NCI-H1105 treated with DMSO at 0.1 percent for 48 hours (cell line): ENCODE data around the gene UGDH.

Experiments
- DNase-seq: peaks from one replicate; lab custom pipeline; 2025; lab: John Stamatoyannopoulos, UW

UGDH gene

DNA sequence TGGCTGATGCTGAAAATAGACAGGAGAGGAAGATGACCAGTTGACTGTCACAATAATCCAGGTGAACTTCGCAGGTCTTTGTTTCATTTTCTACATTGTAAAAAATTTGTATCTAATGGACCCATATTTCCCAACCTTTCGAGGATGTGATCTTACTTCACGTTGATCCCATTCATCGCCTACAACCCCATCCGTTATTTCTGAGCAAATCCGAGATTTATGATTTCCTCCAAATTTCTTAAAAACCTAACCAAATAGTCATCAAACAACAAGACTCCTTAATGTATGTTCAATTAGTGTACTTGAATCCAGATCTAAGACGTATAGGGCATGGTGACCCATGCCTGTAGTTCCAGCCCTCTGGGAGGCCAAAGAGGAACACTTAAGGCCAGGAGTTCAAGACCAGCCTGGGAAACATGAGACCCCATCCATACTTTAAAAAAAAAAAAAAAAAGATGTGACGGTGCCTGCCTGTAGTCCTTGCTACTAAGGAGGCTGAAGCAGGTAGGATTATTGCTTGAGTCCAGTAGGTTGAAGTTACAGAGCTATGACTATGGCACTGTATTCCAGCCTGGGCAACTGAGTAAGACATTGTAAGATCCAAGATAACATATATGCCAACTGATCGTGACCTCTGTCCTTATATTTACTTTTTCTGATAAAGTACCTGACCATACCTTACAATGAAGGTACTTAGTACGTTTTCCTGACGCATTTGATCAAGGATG, 74.2 kb downstream of the UGDH start:
- no peak for DNase-seq

DNA sequence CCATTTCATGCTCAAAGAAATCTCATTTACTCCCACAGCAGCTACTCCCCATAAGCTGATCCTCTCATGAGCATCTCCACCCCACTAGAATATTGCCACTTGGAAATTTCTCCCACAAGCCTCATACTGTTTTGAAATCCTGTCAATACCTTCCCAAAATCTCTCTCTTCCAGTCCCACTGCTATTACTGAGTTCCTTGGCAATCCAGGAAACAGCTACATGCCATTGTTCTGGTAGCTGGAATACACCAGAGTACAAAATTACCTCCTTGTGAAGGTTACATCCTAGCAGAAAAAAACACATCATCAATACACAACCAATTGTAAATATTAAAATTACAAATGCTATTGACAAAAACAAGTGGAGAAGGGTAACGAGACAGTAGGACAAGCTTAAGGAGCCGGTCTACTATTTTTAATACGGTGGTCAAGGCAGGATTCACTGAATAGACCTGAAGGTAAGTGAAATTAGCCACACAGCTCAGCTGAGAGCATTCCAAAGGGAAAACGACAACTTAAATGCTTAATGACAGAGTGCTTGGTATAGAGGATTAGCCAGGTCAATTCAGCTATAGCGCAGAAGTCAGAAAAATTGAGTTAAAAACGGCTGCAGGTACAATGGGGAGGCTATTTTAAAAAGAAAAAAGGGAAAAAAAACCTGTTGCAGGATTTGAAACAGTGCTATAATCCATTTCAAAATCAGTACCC, 74.9 kb downstream of the UGDH start:
- no peak for DNase-seq

DNA sequence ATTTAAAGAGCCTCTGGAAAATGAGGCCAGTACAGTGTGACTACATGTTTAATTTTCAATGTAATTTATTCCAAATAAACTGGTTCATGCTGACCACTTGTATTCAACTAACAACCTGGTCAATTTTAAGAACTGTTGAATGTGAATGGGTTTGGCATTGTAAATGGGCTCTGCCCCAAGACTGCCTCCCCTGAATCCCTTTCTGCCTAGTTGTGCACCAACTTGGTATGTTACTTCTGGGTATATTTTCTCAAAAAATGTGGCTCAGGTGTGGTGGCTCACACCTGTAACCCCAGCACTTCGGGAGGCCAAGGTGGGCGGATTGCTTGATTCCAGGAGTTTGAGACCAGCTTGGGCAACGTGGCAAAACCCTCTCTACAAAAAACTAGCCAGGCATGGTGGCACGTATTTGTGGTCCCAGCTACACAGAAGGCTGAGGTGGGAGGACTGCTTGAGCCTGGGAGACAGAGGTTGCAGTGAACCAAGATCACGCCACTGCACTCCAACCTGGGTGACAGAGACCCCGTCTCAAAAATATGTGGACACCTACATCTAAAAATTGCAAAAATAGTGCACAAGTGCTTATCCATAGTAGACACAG, 75.7 kb downstream of the UGDH start:
- no peak for DNase-seq

DNA sequence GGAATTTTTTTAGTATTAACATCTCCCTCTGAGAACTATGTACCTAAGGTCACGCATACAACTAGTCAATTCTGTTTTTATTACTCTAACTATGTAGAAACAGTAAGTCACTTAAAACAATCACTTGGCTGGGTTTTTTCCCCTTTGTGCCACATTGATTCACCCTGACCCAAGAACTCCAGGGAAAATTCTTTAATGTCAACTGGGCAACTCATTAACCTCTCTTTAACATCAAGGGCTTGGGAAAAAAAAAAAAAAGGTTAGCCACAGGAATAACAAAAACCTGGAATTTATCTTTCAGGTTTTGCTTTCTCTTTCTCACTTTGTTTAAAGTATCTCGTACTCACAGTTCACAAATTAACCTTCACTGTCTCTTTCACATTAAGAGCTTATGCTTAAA, 76.6 kb downstream of the UGDH start:
- DNase-seq, result no peak
